Neural progenitor cell (in vitro differentiated cells): Measurements from ENCODE around the gene ACAD9. TPM values are rescaled to one million over a fixed set of nuclear protein-coding genes. Genes with fewer than 3 reads are reported as not detected.
"Not testable (repeated sequence)": the region's sequence is repeated elsewhere in the genome, so short reads cannot be mapped to it uniquely, and the experiment has no call there.

Source experiments
- DNase-seq: peaks from one replicate; pipeline ENCODE4 v3.0.0-alpha.2; 2016; ENCODE audit warnings: low spot score
- H2AFZ ChIP-seq: fragments of 200-600 bp; sonication (generic); replicated peaks from 2 replicates; pipeline ENCODE4 v1.6.1; 2016; ENCODE audit warnings: antibody characterized with exemption
- H3F3A ChIP-seq: fragments of 200-600 bp; sonication (generic); 2 replicates; pipeline ENCODE4 v1.6.1; 2016; ENCODE audit warnings: antibody characterized with exemption, low read depth
- H3K27ac ChIP-seq: fragments of 200-600 bp; sonication (generic); 2 replicates; pipeline ENCODE4 v1.5.1; 2016; ENCODE audit warnings: mild to moderate bottlenecking
- H3K27me3 ChIP-seq: fragments of 200-600 bp; sonication (generic); 2 replicates; pipeline ENCODE4 v1.6.1; 2016; ENCODE audit warnings: mild to moderate bottlenecking, moderate library complexity
- H3K36me3 ChIP-seq: fragments of 200-600 bp; sonication (generic); 2 replicates; pipeline ENCODE4 v1.5.1; 2016
- H3K4me1 ChIP-seq: fragments of 200-600 bp; sonication (generic); 2 replicates; pipeline ENCODE4 v1.6.1; 2016; ENCODE audit warnings: mixed run types
- H3K4me2 ChIP-seq: fragments of 200-600 bp; sonication (generic); 2 replicates; pipeline ENCODE4 v1.6.1; 2016
- H3K4me3 ChIP-seq: fragments of 200-600 bp; sonication (generic); 2 replicates; pipeline ENCODE4 v1.5.1; 2016
- H3K79me2 ChIP-seq: fragments of 200-600 bp; sonication (generic); 2 replicates; pipeline ENCODE4 v1.6.1; 2016; ENCODE audit warnings: low read depth
- H3K9ac ChIP-seq: fragments of 200-600 bp; sonication (generic); 2 replicates; pipeline ENCODE4 v1.6.1; 2016
- H3K9me3 ChIP-seq: fragments of 200-600 bp; sonication (generic); 2 replicates; pipeline ENCODE4 v1.5.1; 2016; ENCODE audit warnings: low read depth
- H4K20me1 ChIP-seq: fragments of 200-600 bp; sonication (generic); 2 replicates; pipeline ENCODE4 v1.6.1; 2016; ENCODE audit warnings: low read depth
- H3K27ac Mint-ChIP-seq: 3 replicates; pipeline ENCODE4 v1.8.0; 2021; ENCODE audit warnings: mixed read lengths
- H3K27me3 Mint-ChIP-seq: 2 replicates; pipeline ENCODE4 v1.8.0; 2022; ENCODE audit warnings: low read depth, mild to moderate bottlenecking, inconsistent platforms, moderate library complexity, mixed read lengths; ENCODE audit not compliant: insufficient read depth
- H3K36me3 Mint-ChIP-seq: 3 replicates; pipeline ENCODE4 v1.8.0; 2021; ENCODE audit warnings: mixed read lengths
- H3K4me1 Mint-ChIP-seq: 3 replicates; pipeline ENCODE4 v1.8.0; 2021; ENCODE audit warnings: mixed read lengths
- H3K4me3 Mint-ChIP-seq: 3 replicates; pipeline ENCODE4 v1.8.0; 2021; ENCODE audit warnings: mild to moderate bottlenecking, moderate library complexity, mixed read lengths
- H3K9me3 Mint-ChIP-seq: 3 replicates; pipeline ENCODE4 v1.8.0; 2020; ENCODE audit warnings: mixed read lengths
- EZH2 ChIP-seq: fragments of 200-600 bp; sonication (generic); IDR thresholded peaks from 2 replicates; pipeline ENCODE4 v1.6.1; 2017; ENCODE audit warnings: antibody characterized with exemption, mild to moderate bottlenecking, moderate library complexity
- EZH2phosphoT487 ChIP-seq: fragments of 200-600 bp; sonication (generic); IDR thresholded peaks from 2 replicates; pipeline ENCODE4 v1.6.1; 2017; ENCODE audit warnings: antibody characterized with exemption
- total RNA-seq: library from RNA; depleted of rRNA; stranded (reverse); fragments of >200 nt; gene quantifications from 2 replicates; pipeline ENCODE4 v1.2.3, GENCODE V29; 2015; ENCODE audit warnings: low replicate concordance
- TF ChIP-seq, protein P1 (sequence below): fragments of 200-600 bp; sonication (generic); IDR thresholded peaks from 2 replicates; pipeline ENCODE4 v1.5.1; 2017; ENCODE audit warnings: antibody characterized with exemption, mild to moderate bottlenecking

Gene ACAD9
- total RNA-seq, 1 donor from 2014 or later, result 25.0 TPM

DNA sequence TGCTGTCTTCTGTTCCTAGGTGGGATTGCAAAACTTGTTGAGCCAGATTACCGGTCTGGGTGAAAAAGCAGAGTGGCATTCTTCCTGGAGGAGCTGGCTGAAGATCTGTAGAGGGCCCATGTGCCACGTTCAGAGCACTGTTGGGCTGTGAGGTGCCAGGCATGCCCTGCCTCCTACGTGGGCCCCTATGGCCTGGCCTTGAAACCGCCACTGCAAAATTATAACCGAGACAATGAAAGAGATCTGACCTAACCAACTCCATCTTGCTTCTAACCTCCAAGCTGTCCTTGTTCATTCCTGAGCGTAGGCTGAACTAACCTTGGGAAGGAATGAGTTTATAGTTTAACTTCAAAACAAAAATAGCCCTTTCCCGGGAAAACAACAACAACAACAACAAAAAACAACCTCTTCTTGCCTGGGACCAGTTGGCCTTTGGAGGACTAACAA is 1.4 kb upstream of the ACAD9 start:
- Mint-ChIP-seq H3K4me1 (peaks cover 41% of the 10 kb centered on the region), H3K27ac (peak overlapping the region; percentile 91), H3K4me3 (peak overlapping the region; percentile 92), H3K27me3 (peaks cover 4% of the 10 kb centered on the region), H3K36me3 (peaks cover 3% of the 10 kb centered on the region), H3K9me3 (no peaks in the 10 kb centered on the region)
- peak overlapping the region; percentile 91 for H3K9ac ChIP-seq
- H3K4me3 ChIP-seq, result peak overlapping the region; percentile 65
- TF ChIP-seq, protein P1, sequence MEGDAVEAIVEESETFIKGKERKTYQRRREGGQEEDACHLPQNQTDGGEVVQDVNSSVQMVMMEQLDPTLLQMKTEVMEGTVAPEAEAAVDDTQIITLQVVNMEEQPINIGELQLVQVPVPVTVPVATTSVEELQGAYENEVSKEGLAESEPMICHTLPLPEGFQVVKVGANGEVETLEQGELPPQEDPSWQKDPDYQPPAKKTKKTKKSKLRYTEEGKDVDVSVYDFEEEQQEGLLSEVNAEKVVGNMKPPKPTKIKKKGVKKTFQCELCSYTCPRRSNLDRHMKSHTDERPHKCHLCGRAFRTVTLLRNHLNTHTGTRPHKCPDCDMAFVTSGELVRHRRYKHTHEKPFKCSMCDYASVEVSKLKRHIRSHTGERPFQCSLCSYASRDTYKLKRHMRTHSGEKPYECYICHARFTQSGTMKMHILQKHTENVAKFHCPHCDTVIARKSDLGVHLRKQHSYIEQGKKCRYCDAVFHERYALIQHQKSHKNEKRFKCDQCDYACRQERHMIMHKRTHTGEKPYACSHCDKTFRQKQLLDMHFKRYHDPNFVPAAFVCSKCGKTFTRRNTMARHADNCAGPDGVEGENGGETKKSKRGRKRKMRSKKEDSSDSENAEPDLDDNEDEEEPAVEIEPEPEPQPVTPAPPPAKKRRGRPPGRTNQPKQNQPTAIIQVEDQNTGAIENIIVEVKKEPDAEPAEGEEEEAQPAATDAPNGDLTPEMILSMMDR, result no peak
- TF ChIP-seq EZH2 (no peak), EZH2phosphoT487 (no peak)
- H3K4me2 ChIP-seq, result peak overlapping the region; percentile 83
- H3K36me3 ChIP-seq, result no peaks in the 10 kb centered on the region
- peaks cover 22% of the 10 kb centered on the region for H3K4me1 ChIP-seq
- no peak overlapping the region for H3K27ac ChIP-seq
- H2AFZ ChIP-seq, result no peak overlapping the region
- H3K27me3 ChIP-seq, result peaks cover 14% of the 10 kb centered on the region
- no peaks in the 10 kb centered on the region for H4K20me1 ChIP-seq
- peaks cover 13% of the 10 kb centered on the region for H3F3A ChIP-seq
- DNase-seq, result no peak
- peaks cover 49% of the 10 kb centered on the region for H3K79me2 ChIP-seq
- H3K9me3 ChIP-seq, result no peaks in the 10 kb centered on the region

- H2AFZ ChIP-seq, result peak overlapping the region; percentile 11
- H3K4me3 Mint-ChIP-seq, result peak overlapping the region; percentile 92
- no peaks in the 10 kb centered on the region for H3K9me3 Mint-ChIP-seq
- H3K27ac ChIP-seq, result peak overlapping the region; percentile 79
- peak overlapping the region; percentile 91 for H3K9ac ChIP-seq
- TF ChIP-seq, protein P1, result no peak
- TF ChIP-seq EZH2, result no peak
- no peak for TF ChIP-seq EZH2phosphoT487
- peaks cover 41% of the 10 kb centered on the region for H3K4me1 Mint-ChIP-seq
- peak overlapping the region; percentile 91 for H3K27ac Mint-ChIP-seq
- no peaks in the 10 kb centered on the region for H3K36me3 ChIP-seq
- peak overlapping the region; percentile 65 for H3K4me3 ChIP-seq
- DNase-seq, result peak; percentile 20
- H3K9me3 ChIP-seq, result no peaks in the 10 kb centered on the region
- H3K79me2 ChIP-seq, result peaks cover 52% of the 10 kb centered on the region
- peaks cover 14% of the 10 kb centered on the region for H3K27me3 ChIP-seq
- H3K36me3 Mint-ChIP-seq, result peaks cover 3% of the 10 kb centered on the region
- no peaks in the 10 kb centered on the region for H4K20me1 ChIP-seq
- peak overlapping the region; percentile 83 for H3K4me2 ChIP-seq
- H3F3A ChIP-seq, result peaks cover 13% of the 10 kb centered on the region
- H3K27me3 Mint-ChIP-seq, result peaks cover 4% of the 10 kb centered on the region
- H3K4me1 ChIP-seq, result peaks cover 22% of the 10 kb centered on the region
Observed at GRCh38 chr3:128878556-128879124, 780 bp upstream of the ACAD9 start.

- H3F3A ChIP-seq, result peaks cover 13% of the 10 kb centered on the region
- H3K36me3 ChIP-seq, result no peaks in the 10 kb centered on the region
- H3K79me2 ChIP-seq, result peaks cover 59% of the 10 kb centered on the region
- no peaks in the 10 kb centered on the region for H3K9me3 Mint-ChIP-seq
- H3K4me2 ChIP-seq, result peak overlapping the region; percentile 83
- peak overlapping the region; percentile 83 for H3K9ac ChIP-seq
- peaks cover 5% of the 10 kb centered on the region for H3K27me3 ChIP-seq
- peak overlapping the region; percentile 24 for H3K27ac ChIP-seq
- H3K27me3 Mint-ChIP-seq, result peaks cover 4% of the 10 kb centered on the region
- H3K27ac Mint-ChIP-seq, result peak overlapping the region; percentile 89
- peaks cover 22% of the 10 kb centered on the region for H3K4me1 ChIP-seq
- H3K4me1 Mint-ChIP-seq, result peaks cover 41% of the 10 kb centered on the region
- H2AFZ ChIP-seq, result peak overlapping the region; percentile 85
- H3K36me3 Mint-ChIP-seq, result peaks cover 7% of the 10 kb centered on the region
- H3K4me3 Mint-ChIP-seq, result peak overlapping the region; percentile 92
- H4K20me1 ChIP-seq, result no peaks in the 10 kb centered on the region
- peak overlapping the region; percentile 65 for H3K4me3 ChIP-seq
- H3K9me3 ChIP-seq, result no peaks in the 10 kb centered on the region
- TF ChIP-seq EZH2 (no peak), EZH2phosphoT487 (no peak)
- TF ChIP-seq, protein P1, result no peak
- no peak for DNase-seq
Observed at GRCh38 chr3:128879991-128880390, 571 bp downstream of the ACAD9 start.

DNA sequence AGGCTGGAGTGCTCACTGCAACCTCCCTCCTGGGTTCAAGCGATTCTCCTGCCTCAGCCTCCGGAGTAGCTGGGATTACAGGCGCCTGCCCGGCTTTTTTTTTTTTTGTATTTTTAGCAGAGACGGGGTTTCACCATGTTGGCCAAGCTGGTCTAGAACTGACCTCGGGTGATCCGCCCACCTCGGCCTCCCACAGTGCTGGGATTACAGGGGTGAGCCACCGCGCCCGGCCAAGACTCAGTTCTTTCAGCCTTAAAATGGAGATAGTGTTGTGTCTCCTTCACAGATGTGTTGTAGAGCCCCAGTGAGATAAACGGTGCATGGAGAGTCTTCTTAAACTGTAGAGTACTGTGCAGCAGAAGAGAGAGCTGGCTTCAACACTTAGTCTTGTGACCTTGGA is 1.0 kb downstream of the ACAD9 start:
- H3K36me3 Mint-ChIP-seq, H2AFZ ChIP-seq, H3K9me3 Mint-ChIP-seq, DNase-seq, H3K36me3 ChIP-seq, H3K27me3 ChIP-seq, H3K27me3 Mint-ChIP-seq, H3K27ac ChIP-seq, H4K20me1 ChIP-seq, H3K9me3 ChIP-seq: not testable (repeated sequence)
- Histone ChIP-seq H3K4me2 (peak overlapping the region; percentile 83), H3F3A (peaks cover 13% of the 10 kb centered on the region), H3K79me2 (peaks cover 61% of the 10 kb centered on the region), H3K4me3 (peak overlapping the region; percentile 65), H3K9ac (peak overlapping the region; percentile 83), H3K4me1 (peaks cover 22% of the 10 kb centered on the region)
- peak overlapping the region; percentile 92 for H3K4me3 Mint-ChIP-seq
- H3K27ac Mint-ChIP-seq, result peak overlapping the region; percentile 89
- H3K4me1 Mint-ChIP-seq, result peaks cover 41% of the 10 kb centered on the region
